NCI-H2196 treated with DMSO at 0.1 percent for 48 hours (cell line): ENCODE measurements around the gene NKG7.

Source experiments
- DNase-seq: peaks from one replicate; lab custom pipeline; 2025; ENCODE audit not compliant: unreplicated experiment; lab: John Stamatoyannopoulos, UW

The NKG7 gene

DNA sequence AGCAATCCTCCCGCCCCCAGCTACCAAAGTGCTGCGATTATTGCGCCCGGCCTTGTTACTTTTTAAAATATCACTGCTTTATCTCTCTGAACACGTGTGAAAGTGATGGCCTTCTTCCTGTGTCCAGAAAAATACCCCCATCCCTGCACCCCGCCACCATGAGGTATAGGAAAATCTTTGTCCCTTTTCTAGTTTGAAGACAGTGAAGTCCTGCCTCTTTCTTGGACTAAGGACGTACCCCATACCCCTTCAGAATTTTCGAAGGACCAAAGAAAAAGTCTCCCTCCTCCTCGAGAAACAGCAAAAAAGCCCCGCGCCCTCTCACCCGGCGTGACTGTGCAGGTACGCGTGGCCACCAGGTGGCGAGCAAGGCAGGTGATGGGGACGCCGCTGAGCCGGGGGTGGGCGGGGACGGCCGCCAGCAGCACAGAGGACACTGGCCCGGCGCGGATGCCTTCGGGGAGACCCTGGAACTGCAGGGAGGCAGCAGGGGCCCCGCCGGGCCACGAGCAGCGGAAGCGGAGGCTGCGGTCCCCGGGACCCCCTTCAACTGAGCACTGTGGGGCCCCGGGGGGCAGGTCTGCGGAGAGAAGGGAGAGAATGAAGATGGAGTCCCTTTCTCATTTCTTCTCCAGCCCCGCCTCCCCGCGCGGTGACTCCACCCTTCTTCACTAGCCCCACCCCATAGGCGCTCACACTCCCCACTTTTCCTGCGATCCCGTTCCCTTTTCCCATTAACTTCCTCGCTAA, 33.7 kb downstream of the NKG7 start:
- DNase-seq: no peak

DNA sequence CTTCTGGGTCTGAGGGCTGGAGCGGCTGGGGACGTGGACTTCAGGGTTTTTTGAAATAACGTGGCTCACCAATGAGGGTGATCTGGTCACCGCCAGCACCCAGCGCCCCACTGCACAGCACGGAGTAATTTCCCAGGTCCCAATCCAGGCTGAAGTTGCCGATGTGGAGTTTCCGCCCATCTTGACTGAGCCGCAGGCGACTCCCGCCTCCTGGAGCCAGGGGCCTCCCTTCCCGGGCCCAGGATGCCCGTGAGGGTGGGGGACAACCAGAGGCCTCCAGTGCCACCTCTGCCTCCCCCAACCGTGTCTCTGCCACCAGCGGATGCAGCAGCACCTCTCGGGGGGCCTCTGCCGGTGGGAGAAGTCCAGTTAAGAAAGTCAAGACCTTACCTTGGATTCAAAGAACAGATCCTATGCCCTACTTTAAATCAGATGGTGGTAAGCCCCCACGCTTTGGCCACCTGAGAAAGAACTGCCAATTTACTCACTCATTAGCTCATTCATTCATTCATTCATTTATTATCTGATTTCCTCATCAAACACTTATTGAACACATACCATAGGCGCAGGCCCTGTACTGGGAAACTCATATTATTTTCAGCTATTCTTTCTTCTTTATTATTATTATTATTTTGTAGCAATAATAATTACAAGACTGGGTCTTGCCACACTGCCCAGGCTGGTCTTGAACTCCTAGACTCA, 34.4 kb downstream of the NKG7 start:
- DNase-seq: no peak

DNA sequence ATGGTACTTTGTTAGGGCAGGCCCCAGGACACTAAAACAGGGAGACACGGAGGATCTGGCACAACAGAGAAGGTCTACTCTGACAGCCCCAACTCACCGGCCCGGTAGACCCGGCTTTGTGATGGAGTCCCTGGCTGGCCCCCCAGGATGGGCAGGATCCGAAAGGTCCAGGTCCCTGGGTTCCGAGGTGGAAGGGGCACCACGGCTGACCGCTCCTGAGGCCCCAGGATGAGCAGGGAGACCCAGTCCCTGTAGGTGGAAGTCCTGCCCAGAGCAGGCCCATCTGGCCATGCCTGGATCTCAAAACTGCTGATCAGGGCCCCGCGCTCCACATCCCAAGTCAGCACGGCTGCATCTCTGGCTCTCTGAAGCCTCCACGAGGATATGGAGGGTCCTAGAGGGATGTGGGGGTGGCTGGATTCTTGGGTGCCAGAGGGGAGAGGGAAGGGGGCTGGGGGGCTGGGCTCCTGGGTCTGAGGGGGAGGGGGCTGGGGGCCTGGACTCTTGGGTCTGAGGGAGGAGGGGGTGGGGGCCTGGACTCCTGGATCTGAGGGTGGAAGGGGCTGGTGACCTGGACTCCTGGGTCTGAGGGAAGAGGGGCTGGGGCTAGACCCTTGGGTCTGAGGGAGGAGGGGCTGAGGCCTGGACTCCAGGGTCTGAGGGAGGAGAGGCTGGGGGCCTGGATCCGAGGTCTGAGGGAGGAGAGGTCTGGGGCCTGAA, 35.2 kb downstream of the NKG7 start:
- no peak for DNase-seq

DNA sequence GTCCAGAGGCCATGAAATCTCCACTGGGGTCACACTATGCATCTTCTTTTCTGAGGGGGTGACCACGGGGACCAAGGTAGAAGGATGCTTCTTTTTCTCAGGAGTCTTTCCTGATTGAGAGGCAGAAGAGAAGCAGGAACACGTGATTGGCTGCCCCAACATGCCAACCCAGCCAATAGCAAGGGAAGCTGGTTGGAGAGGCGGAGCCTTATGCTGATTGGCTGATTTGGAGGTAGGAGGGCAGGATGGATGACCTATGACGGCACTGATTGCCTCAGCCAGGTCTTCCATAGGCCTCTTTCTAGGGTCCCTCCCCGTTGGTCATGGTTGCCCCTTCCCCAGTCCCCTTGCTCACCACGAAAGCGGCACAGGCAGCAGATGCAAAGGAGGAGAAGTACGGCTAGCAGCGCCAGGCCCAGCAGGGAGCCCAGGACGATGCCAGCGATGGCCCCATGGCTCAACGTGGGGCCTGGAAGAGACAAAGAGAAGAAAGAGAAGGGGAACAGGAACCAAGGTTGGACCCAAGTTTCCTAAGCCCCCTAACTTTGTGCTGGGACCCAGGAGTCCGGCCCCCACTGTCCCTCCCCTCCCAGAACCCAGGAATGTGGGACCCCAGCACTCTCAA, 38.5 kb downstream of the NKG7 start:
- DNase-seq: no peak

DNA sequence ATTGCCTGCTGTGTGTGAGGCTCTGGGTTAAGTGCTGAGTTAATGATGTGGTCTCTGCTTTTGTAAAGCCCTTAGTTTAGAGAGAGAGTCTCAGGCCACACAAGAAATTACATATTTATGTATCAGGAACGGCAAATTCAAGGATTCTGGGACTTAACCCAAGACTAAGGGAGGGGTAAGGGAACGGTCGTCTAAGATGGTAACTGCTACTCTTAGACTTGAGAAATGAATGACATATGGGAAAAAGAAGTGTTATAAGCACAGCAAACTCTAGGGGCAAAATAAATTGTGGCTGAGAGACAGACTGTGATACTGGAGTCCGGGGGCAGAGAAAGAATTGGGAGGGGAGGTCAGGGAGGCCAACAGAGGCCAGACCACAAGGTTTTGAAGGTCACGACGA, 40.7 kb downstream of the NKG7 start:
- no peak for DNase-seq

DNA sequence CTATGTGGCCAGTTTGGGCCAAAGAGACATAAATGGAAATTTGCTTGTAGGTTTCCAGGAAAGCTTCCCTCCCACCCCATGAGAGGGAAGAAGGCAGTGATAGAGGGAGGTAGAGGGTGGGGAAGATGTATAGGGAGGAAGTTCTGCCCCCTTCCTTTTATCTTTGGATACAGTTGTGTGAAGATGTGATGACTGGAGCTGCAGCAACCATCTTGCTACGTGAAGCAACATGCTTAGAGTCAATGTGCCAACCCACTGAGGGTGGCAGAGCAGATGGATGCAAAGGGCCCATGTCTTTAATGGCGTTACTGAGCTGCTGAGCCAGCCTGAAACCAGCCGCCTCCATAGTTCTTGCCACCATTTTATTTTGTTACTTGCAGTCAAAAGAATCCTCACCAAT, 41.3 kb downstream of the NKG7 start:
- DNase-seq: no peak

DNA sequence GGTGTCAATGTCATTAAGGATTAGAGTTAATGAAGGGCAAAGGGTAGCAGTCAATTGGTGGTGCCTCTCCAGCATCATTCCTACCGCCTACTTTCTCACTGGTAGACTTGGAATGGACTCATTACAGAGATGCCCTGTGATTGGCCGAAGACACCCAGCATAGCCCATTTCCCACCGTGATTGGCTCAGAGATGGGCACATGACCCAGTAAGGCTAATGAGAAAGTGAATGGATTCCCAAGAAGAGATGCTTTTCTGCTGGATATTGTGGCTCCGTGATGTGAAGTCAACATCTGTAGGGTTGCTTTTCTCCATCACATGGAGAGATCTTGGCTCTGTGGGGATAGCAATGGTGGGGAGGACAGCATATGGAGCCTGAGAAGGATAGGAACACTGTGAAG, 42.1 kb downstream of the NKG7 start:
- no peak for DNase-seq

DNA sequence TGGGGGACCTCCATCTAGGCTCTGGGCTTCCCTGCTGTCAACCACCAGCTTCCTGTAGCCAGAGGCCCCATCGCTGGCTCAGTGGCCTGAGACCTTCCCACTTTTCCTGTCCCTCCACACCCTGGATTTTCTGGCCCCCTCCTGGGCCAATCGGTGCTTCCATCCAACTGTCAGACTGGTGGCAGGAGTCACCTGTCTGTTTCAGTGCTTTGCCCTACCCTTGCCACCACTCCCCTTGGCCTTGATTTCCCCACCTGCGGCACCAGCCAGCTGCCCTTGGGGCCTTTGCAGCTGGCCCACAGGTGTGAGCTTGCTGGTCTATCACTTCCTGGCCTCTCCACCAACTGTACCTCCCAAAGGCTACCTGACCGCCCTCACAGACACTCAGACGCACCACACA, 43.0 kb downstream of the NKG7 start:
- DNase-seq: no peak

DNA sequence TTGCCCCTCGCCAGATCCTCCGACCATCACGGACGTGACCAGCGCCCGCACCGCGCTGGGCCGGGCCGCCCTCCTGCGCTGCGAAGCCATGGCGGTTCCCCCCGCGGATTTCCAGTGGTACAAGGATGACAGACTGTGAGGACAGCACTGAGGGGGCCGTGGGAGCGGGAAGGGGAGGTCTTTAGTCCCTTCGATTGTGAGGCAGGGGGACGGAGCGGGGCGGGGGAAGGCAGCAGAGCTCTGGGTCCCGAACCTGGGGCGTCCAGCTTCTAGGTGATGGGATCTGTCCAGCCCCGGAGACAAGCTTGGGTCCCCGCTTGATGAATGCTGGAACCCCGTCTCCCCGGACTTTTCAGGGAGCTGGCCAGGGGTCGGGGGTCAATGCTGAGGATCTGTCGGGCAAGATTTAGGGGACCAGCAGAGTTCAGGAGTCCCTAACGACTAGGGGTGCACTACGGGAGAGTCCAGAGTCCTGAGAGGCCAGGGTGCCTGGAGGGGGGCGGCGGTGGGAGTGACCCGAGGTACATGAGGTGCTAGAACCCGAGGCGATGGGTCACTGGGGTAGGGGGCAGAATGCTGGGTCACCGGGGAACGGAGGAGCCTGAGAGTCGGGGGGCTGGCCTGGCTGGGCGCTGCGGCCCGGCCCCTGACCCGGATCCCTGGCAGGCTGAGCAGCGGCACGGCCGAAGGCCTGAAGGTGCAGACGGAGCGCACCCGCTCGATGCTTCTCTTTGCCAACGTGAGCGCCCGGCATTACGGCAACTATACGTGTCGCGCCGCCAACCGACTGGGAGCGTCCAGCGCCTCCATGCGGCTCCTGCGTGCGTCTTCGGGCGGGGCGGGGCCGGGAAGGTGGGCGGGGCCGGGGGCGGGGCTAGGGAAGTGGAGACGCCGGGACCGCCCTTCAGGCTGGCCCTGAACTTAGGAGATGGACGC, 45.1 kb downstream of the NKG7 start:
- DNase-seq: no peak

DNA sequence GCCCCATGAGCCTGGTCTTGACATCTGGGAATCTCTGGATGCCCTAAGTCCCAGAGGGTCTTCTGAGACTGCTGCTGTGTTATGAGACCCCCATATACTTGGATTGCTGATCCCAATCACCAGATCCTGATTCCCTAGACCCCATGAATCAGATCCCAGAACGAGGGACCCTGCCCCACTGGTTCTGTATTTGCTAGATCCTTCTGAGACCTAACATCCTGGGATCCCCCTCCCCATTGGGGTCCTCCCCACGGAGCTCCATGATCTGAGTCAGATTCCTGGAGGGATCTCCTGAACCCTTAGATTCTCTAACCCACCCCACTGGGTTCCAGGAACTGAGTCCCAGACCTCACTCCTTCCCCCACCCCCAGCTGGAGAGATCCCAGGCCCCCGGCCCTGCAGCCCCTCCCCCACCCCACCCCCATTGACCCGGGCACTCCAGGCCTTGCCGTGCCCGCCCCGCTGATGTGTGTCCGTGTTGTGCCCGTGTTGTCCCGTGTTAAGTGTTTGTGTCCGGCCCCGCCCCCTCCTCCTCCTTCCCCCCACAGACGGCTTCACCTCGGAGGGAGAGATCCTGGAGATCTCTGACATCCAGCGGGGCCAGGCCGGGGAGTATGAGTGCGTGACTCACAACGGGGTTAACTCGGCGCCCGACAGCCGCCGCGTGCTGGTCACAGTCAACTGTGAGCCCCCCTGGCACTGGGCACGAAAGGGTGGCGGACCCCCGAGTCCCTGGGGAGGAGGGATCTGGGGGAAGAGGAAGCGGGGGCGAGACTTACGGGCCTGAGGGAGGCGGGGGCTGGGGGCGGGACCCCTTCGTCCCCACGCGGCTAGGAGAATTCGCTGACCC, 46.0 kb downstream of the NKG7 start:
- DNase-seq: no peak

DNA sequence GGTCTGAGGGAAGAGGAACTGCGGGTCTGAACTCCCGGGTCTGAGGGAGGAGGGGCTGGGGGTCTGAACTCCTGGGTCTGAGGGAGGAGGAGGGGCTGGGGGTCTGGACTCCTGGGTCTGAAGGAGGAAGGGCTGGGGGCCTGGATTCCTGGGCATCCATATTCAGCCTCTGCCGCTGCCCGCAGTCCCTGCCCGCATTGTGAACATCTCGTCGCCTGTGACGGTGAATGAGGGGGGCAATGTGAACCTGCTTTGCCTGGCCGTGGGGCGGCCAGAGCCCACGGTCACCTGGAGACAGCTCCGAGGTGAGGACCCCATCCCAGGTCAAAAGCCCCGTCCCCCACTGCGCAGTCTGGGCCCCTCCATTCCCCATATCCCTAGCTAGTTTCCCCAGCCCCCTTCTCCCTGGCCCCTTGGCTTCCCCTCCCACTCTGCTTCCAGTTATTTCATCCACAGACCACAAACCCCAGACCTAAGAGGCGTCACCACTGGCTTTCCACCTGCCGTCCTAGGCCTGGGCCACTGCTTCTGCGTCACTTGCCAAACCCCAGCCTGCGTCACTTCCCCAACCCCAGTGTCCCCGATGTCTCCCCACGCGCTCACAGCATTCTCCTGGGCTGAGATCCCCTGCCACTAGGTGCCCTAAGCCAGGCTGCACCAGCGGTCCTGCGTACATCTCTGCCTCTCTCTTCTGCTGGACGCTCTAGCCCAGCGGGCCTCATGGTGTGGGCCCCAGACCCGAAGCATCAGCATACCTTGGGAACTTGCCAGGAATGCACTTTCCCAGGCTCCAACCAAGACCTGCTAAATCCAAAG, 47.1 kb downstream of the NKG7 start:
- DNase-seq: no peak

DNA sequence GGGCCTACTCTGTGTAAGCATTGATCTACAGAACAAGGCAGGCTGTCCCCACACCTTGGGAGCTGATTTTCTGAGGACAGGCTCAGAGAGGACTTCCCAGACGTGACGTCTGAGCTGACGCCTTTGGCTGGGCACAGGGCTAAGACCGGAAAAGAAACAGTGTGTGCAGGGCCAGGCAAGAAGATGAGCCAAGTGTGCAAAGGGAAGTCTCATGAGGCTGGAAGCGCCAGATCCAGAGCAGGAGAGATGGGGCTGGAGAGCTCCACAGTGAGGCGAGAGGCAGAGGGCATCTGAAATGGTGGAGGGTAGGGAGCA, 48.3 kb downstream of the NKG7 start:
- DNase-seq: no peak

DNA sequence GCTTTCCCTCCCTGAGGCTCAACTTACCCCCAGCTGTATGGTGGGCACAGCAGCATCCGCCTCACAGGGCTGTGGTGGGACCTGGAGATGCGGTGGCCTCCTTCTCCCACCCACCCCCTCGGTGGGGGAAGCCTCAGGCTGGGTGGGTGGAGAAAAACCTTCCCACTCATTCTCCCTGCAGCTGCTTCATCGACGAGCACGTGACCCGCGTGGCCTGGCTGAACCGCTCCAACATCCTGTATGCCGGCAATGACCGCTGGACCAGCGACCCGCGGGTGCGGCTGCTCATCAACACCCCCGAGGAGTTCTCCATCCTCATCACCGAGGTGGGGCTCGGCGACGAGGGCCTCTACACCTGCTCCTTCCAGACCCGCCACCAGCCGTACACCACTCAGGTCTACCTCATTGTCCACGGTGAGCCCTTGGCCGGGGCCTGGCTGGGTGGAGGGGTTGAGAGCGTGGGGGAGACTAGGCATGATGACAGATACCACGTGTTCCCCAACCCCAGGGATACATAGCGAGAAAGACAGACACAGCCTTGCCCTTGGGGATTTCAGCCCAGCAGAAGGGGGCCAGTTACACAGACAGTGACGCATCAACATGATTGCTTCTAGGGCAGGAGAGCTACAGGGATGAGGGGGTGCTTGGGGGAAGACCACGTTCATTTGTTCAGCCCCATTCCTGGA, 48.8 kb downstream of the NKG7 start:
- no peak for DNase-seq

DNA sequence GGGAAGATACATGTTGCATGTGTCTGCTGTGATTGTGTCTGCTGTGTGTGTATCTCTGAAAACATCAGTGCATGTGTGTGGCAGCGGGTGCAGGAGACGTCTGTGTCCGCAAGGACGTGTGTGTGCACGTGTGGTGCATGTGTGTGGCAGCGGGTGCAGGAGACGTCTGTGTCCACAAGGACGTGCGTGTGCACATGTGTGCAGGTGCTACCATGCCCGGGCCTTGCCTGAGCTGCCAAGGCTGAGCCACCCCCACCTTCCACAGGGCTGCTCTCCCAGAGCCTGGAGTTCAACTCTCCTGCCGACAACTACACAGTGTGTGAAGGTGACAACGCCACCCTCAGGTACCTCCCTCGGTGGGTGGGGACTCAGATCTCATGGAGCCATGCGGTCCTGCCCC, 50.7 kb downstream of the NKG7 start:
- DNase-seq: no peak
